Stimulated activated naive CD8-positive, alpha-beta T cell treated with anti-CD3 and anti-CD28 coated beads, Interleukin-15, Interleukin-2, amounts not matched to agents 100 U/mL and 50 U/mL, for 24 hours (primary cell): ENCODE results near the gene TICRR.
A peak's percentile ranks its signal among the peaks of the same experiment; 100 is the strongest.

Experiments
- ATAC-seq: fragments of 150-1000 bp; cut with Tn5 transposase; one replicate; pipeline ENCODE4 v1.10.0; 2021
- DNase-seq: peaks from one replicate; pipeline ENCODE4 v3.0.0; 2021

Gene TICRR

GRCh38 chr15:89654847-89655805, 79.9 kb downstream of the TICRR start, which contains the start of gene KIF7:
Gene KIF7 (minus strand): TSS chr15:89655467. CDS start chr15:89652930, 2,537 bp downstream.
- DNase-seq (peak; percentile 63), ATAC-seq (peak; percentile 53)

- peak; percentile 37 for DNase-seq
- peak; percentile 84 for ATAC-seq
Measured at GRCh38 chr15:89656116-89656815, 81.0 kb downstream of the TICRR start.

- no peak for DNase-seq
- ATAC-seq = no peak
Measured at GRCh38 chr15:89657686-89658200, 82.5 kb downstream of the TICRR start.

DNA sequence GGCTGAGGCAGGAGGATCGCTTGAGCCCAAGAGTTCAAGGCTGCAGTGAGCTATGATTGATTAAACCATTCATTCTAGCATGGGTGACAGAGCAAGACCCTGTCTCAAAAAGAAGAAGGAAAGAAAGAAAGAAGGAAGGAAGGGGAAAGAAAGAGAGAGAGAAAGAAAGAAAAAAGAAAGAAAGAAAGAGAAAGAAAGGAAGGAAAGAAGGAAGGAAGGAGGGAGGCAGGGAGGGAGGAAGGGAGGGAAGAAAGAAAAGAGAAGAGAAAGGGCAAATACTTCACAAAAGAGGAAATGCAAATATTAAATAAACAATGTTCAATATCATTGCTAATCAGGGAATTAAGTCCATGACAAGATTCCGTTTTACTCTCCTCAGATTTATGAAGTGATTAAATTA, 84.0 kb downstream of the TICRR start:
- DNase-seq (no peak), ATAC-seq (no peak)

DNA sequence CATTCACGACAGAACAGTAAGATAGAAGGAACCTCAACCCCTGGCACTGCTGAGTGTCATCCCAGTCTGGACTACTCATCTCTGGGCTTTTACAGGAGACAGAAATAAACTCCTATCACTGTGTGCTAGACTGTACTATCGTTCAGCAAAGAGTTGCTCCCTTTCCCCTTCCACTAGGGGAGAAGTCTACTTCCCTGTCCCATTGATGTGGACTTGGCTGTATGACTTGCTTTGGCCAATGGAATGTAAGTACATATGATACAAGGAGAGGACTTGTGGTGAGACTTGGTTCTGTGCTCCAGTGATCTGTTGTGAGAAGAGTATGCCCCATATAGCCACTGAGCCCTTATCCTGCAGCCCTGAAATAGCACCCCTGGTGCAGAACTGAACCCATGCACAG, 85.3 kb downstream of the TICRR start:
- no peak for ATAC-seq

GRCh38 chr15:89662893-89663626, 87.8 kb downstream of the TICRR start:
- ATAC-seq (no peak), DNase-seq (no peak)

More for the DNA sequence above, 85.3 kb downstream of the TICRR start:
- no peak for DNase-seq

DNA sequence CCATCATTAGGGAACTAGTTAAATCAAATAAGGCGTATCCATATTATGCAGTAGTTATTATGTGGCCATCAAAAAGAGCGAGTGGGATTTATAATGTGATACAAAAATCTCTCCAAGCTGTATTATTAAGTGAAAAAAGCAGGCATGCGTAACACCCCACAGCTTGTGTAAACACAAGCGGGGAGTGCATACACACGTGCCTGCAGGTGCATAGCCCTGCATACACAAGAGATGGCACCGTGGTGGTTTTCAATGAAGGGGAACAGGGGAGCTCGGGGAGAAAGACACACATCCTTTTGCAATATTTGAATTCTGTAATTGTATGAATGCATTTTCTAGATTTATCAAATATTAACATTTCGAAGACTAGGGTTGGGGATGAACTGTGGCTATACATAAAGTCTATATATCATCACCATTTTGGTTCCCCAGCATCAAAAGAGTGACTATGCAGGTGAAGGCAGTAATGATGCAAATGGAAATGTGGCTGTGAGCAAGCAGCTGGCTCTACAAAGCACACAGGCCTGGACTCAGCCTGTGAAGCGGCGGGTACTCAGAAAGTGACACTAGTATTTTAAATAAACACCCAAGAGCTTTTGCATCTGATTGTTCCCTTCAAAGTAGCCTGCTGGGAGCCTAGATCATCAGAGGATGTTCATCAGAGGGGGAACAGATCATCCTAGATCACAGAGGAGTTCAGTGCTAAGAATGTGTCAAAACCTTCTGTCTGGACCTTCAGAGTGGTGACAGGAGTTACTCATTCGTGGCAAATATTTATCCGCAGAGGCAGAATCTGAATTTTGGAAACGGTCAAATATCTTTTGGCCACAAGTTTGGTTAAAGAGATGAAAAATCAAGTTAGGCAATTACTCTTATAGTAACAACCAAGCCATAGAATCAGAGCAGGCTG, 89.4 kb downstream of the TICRR start:
- DNase-seq (no peak), ATAC-seq (no peak)

- DNase-seq = peak; percentile 25
Measured at GRCh38 chr15:89665449-89666181, 90.3 kb downstream of the TICRR start.

GRCh38 chr15:89666184-89666857, 91.1 kb downstream of the TICRR start:
- no peak for ATAC-seq

More at GRCh38 chr15:89665449-89666181, 90.3 kb downstream of the TICRR start:
- ATAC-seq = peak; percentile 58

GRCh38 chr15:89666858-89667705, 91.8 kb downstream of the TICRR start:
- no peak for ATAC-seq
- DNase-seq = no peak

More at GRCh38 chr15:89666184-89666857, 91.1 kb downstream of the TICRR start:
- DNase-seq = no peak

GRCh38 chr15:89667706-89667960, 92.4 kb downstream of the TICRR start:
- DNase-seq (no peak), ATAC-seq (no peak)

DNA sequence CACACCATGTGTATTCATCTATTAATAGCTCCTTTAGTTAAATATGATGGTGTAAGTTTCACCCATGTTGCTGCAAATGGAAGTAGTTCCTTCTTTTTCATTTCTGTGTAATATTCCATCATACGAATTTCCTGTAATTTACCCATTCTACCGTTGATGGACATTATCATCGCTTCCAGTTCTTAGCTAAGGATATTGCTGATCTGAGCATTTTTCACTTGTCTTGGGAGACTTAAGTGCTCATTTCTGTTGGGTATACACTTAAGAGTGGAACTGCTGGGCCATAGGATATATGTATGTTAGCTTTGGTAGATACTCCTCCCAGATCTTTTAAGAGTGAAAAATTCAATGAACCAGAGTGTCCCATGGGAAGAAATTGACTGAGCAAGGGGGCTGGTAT, 92.9 kb downstream of the TICRR start:
- ATAC-seq (no peak), DNase-seq (no peak)

- ATAC-seq (no peak), DNase-seq (no peak)
Measured at GRCh38 chr15:89669309-89669865, 94.1 kb downstream of the TICRR start.

DNA sequence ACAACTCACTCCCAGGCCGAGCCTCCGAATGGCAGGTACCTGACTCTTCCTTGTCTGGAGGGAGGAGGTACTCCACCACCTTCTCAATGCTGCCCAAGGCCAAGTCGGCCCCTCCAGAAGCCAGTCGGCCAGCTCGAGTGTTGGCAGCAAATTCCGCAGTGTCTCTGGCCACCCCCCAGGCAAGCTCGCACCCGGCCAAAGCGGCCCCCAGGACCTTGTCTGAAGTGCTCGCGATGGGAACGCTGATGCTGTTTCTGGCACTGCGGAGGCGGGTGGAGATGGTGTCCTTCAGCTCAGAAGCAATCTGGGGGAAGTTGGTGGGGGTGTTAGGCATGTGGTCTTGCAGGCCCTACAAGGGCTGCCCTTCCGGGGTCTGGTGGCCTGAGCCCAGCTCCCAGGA, 94.7 kb downstream of the TICRR start:
- no peak for ATAC-seq
- DNase-seq = no peak

DNA sequence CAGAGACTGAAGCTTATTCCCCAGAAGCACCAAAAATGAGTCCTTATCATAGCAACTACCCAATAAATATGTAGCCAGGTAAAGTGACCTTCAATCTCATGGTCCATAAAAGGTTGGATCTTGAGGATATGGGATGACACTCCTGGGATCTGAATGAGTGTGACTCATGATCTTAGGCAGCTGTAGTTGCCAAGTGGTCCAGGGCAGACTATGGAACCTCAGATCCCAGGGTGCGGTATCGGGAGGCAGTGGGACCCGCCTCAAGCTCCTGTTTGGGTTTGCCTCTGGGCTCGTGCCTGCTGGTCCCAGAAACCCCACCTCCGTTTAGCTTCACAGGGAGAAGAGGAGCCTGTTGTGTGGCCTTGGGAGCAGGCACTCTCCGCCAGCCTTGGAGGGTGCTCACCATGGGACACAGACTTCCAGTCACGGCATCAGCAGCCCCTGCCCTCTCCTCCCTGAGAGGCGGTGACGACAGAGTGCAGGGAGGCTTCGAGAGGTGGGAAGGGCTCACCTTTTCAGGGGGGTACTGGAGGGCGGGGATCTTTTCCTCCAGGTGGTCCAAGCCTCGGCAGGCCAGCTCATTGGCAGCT, 95.8 kb downstream of the TICRR start:
- DNase-seq = no peak
- ATAC-seq = no peak

DNA sequence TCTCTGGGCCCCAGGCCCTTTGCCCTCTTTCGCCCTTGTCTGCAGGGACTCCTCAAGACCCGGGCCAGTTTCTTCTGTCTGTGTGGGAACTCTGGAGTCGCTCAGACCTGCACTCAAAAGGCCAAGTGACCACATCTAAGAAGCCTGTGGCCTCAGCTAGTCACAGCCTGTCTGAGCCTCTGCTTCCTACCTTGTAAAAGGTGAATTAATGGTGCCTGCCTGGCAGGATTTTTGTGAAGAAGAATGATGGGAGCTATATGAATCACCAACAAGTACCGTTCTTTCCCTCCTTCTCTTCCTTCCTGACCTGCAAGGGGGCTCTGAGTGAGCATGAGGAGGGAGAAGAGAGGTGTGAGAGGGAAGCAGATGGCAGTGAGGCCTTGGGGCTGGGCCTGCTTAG, 96.4 kb downstream of the TICRR start:
- DNase-seq (no peak), ATAC-seq (no peak)

DNA sequence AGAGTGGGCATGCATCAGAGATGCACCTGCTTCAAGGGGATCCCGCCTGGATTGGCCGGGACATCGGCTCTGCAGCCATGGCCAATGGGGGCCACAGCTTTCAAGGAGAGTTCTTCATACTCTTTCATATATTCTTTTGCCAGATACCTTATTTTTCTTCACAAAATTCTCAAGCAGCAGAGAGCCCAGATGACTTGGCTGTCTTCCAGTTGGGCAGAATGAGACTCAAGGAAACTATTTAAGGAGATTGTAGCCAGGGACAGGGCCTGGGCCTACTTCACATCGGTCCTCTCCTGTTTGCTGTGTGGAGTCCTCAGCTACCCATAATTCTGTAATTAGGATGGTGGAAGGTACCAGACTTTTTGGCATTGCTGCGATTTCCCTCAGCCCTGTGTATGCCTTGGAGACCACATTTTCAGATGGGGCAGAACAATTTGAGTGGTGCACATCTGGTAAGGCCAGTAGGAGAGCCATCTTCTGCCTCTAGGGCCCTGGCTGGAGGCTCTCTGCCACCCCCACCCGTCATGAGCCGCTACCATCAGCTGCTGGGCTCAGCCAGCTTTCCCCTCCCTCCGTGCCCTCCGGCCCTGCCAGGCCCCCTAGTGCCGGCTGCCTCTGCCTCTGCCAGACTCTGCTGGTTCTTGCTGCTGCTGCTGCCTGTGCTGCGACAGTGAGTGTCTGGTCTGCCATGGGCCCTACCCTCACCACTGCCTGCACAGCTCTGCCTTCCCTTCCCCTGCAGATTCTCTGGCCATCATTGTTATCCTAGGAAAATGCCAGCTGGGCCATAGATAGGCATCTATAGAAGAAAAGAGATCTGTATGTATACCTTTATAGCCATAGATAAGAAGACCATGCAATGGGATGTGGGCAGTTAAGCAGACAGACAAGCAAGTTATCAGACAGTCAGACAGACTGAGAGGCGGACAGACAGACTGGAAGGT, 97.2 kb downstream of the TICRR start:
- DNase-seq (no peak), ATAC-seq (no peak)
